IPS-18a (cell line): ENCODE measurements around the gene FAM210B.
"Not testable (repeated sequence)": the region's sequence is repeated elsewhere in the genome, so short reads cannot be mapped to it uniquely, and the experiment has no call there.

ENCODE experiments used
- H3K27ac ChIP-seq: one replicate; pipeline ENCODE4 v1.5.1; 2013; ENCODE audit warnings: low read length
- H3K27me3 ChIP-seq: one replicate; pipeline ENCODE4 v1.6.1; 2013; ENCODE audit warnings: mild to moderate bottlenecking, low read length; ENCODE audit not compliant: control insufficient read depth, insufficient read depth
- H3K36me3 ChIP-seq: one replicate; pipeline ENCODE4 v1.6.1; 2013; ENCODE audit warnings: low read depth, low read length; ENCODE audit not compliant: control insufficient read depth
- H3K4me1 ChIP-seq: one replicate; pipeline ENCODE4 v1.6.1; 2013; ENCODE audit warnings: low read depth, low read length; ENCODE audit not compliant: control insufficient read depth
- H3K4me3 ChIP-seq: one replicate; pipeline ENCODE4 v1.5.1; 2013; ENCODE audit warnings: low read length
- H3K9ac ChIP-seq: one replicate; pipeline ENCODE4 v1.6.1; 2013; ENCODE audit warnings: mild to moderate bottlenecking, low read length, moderate library complexity
- H3K9me3 ChIP-seq: one replicate; pipeline ENCODE4 v1.6.1; 2013; ENCODE audit warnings: low read depth, low read length; ENCODE audit not compliant: control insufficient read depth

Gene FAM210B

GRCh38 chr20:56383334-56383733 is 24.6 kb downstream of the FAM210B start:
- no peaks in the 10 kb centered on the region for H3K9me3 ChIP-seq
- no peaks in the 10 kb centered on the region for H3K4me1 ChIP-seq
- peaks cover 90% of the 10 kb centered on the region for H3K36me3 ChIP-seq
- H3K27me3 ChIP-seq: no peaks in the 10 kb centered on the region
- H3K4me3 ChIP-seq: no peak overlapping the region
- no peak overlapping the region for H3K9ac ChIP-seq
- no peak overlapping the region for H3K27ac ChIP-seq

GRCh38 chr20:56385130-56385529 is 26.4 kb downstream of the FAM210B start:
- no peaks in the 10 kb centered on the region for H3K4me1 ChIP-seq
- no peaks in the 10 kb centered on the region for H3K9me3 ChIP-seq
- no peak overlapping the region for H3K9ac ChIP-seq
- H3K27ac ChIP-seq: no peak overlapping the region
- H3K36me3 ChIP-seq: peaks cover 93% of the 10 kb centered on the region
- H3K4me3 ChIP-seq: no peak overlapping the region
- no peaks in the 10 kb centered on the region for H3K27me3 ChIP-seq

GRCh38 chr20:56386219-56386618 is 27.4 kb downstream of the FAM210B start:
- no peak overlapping the region for H3K27ac ChIP-seq
- peaks cover 87% of the 10 kb centered on the region for H3K36me3 ChIP-seq
- H3K4me3 ChIP-seq: no peak overlapping the region
- no peak overlapping the region for H3K9ac ChIP-seq
- H3K4me1 ChIP-seq: peaks cover 4% of the 10 kb centered on the region
- no peaks in the 10 kb centered on the region for H3K27me3 ChIP-seq
- H3K9me3 ChIP-seq: no peaks in the 10 kb centered on the region

GRCh38 chr20:56388882-56389281 is 30.1 kb downstream of the FAM210B start:
- Histone ChIP-seq H3K4me1 (peaks cover 7% of the 10 kb centered on the region), H3K36me3 (peaks cover 62% of the 10 kb centered on the region), H3K27me3 (no peaks in the 10 kb centered on the region), H3K9ac (no peak overlapping the region), H3K9me3 (no peaks in the 10 kb centered on the region), H3K27ac (no peak overlapping the region), H3K4me3 (no peak overlapping the region)

GRCh38 chr20:56389807-56390206 is 31.0 kb downstream of the FAM210B start:
- Histone ChIP-seq H3K4me3 (no peak overlapping the region), H3K27ac (no peak overlapping the region), H3K4me1 (peaks cover 9% of the 10 kb centered on the region), H3K36me3 (peaks cover 52% of the 10 kb centered on the region), H3K9me3 (no peaks in the 10 kb centered on the region), H3K9ac (no peak overlapping the region), H3K27me3 (no peaks in the 10 kb centered on the region)

GRCh38 chr20:56390396-56390795 is 31.6 kb downstream of the FAM210B start:
- not testable (repeated sequence) for H3K27me3 ChIP-seq, H3K27ac ChIP-seq, H3K9me3 ChIP-seq, H3K4me1 ChIP-seq
- H3K9ac ChIP-seq: peak overlapping the region; percentile 99
- peak overlapping the region; percentile 99 for H3K4me3 ChIP-seq
- H3K36me3 ChIP-seq: peaks cover 52% of the 10 kb centered on the region

GRCh38 chr20:56391037-56391436 is 32.3 kb downstream of the FAM210B start:
- H3K4me3 ChIP-seq: peak overlapping the region; percentile 99
- H3K9me3 ChIP-seq: no peaks in the 10 kb centered on the region
- H3K27me3 ChIP-seq: no peaks in the 10 kb centered on the region
- peak overlapping the region; percentile 99 for H3K9ac ChIP-seq
- peaks cover 9% of the 10 kb centered on the region for H3K4me1 ChIP-seq
- peaks cover 52% of the 10 kb centered on the region for H3K36me3 ChIP-seq
- H3K27ac ChIP-seq: no peak overlapping the region

GRCh38 chr20:56391596-56392131 is 32.9 kb downstream of the FAM210B start:
- H3K9me3 ChIP-seq: no peaks in the 10 kb centered on the region
- peaks cover 9% of the 10 kb centered on the region for H3K4me1 ChIP-seq
- H3K36me3 ChIP-seq: peaks cover 51% of the 10 kb centered on the region
- H3K27ac ChIP-seq: no peak overlapping the region
- peak overlapping the region; percentile 99 for H3K4me3 ChIP-seq
- H3K27me3 ChIP-seq: no peaks in the 10 kb centered on the region
- H3K9ac ChIP-seq: peak overlapping the region; percentile 99

GRCh38 chr20:56392132-56392880 is 33.5 kb downstream of the FAM210B start, which contains the start of the genes AURKA and CSTF1:
Gene AURKA (minus strand): TSS chr20:56392215. CDS start chr20:56388197, 4,018 bp downstream.
Gene CSTF1 (plus strand): TSS chr20:56392645. CDS start chr20:56395553, 2,908 bp downstream.
- H3K27me3 ChIP-seq: no peaks in the 10 kb centered on the region
- peak within 1 kb of the TSS; percentile 99 for H3K4me3 ChIP-seq
- peaks cover 9% of the 10 kb centered on the region for H3K4me1 ChIP-seq
- peaks cover 52% of the 10 kb centered on the region for H3K36me3 ChIP-seq
- no peaks in the 10 kb centered on the region for H3K9me3 ChIP-seq
- H3K9ac ChIP-seq: peak within 1 kb of the TSS; percentile 99
- H3K27ac ChIP-seq: peak within 1 kb of the TSS; percentile 80

GRCh38 chr20:56392881-56393482 is 34.2 kb downstream of the FAM210B start:
- peak overlapping the region; percentile 99 for H3K4me3 ChIP-seq
- H3K27me3 ChIP-seq: no peaks in the 10 kb centered on the region
- H3K4me1 ChIP-seq: peaks cover 9% of the 10 kb centered on the region
- peaks cover 52% of the 10 kb centered on the region for H3K36me3 ChIP-seq
- H3K27ac ChIP-seq: peak overlapping the region; percentile 80
- H3K9me3 ChIP-seq: no peaks in the 10 kb centered on the region
- H3K9ac ChIP-seq: peak overlapping the region; percentile 99

- no peaks in the 10 kb centered on the region for H3K27me3 ChIP-seq
- H3K4me3 ChIP-seq: peak overlapping the region; percentile 99
- H3K4me1 ChIP-seq: peaks cover 9% of the 10 kb centered on the region
- no peaks in the 10 kb centered on the region for H3K9me3 ChIP-seq
- peak overlapping the region; percentile 99 for H3K9ac ChIP-seq
- H3K27ac ChIP-seq: no peak overlapping the region
- peaks cover 53% of the 10 kb centered on the region for H3K36me3 ChIP-seq
Measured at GRCh38 chr20:56393653-56394052, 34.9 kb downstream of the FAM210B start.
